ENCODE results near the gene SLC28A1.
A peak's percentile ranks its signal among the peaks of the same experiment; 100 is the strongest.

Gene SLC28A1

GRCh38 chr15:84949845-84950569 is 65.5 kb downstream of the SLC28A1 start:
- H3K4me3 ChIP-seq (ENCODE audit: low read depth, low read length): no peak overlapping the region
- no peak for DNase-seq (ENCODE audit: low read depth)
- no peak for TF ChIP-seq CTCF (IDR thresholded peaks at IDR 0.05; ENCODE audit: control insufficient read depth, extremely low read depth, insufficient read depth)

- no peak for DNase-seq (ENCODE audit: low read depth)
- no peak overlapping the region for H3K4me3 ChIP-seq (ENCODE audit: low read depth, low read length)
- TF ChIP-seq CTCF (IDR thresholded peaks at IDR 0.05; ENCODE audit: control insufficient read depth, extremely low read depth, insufficient read depth): no peak
These were observed 66.2 kb downstream of the SLC28A1 start for GRCh38 chr15:84950570-84951111.

GRCh38 chr15:84951736-84952135 is 67.3 kb downstream of the SLC28A1 start:
- no peak for TF ChIP-seq CTCF (IDR thresholded peaks at IDR 0.05; ENCODE audit: control insufficient read depth, extremely low read depth, insufficient read depth)
- H3K4me3 ChIP-seq (ENCODE audit: low read depth, low read length): no peak overlapping the region
- DNase-seq (ENCODE audit: low read depth): no peak

GRCh38 chr15:84953136-84953535 is 68.7 kb downstream of the SLC28A1 start:
- no peak for DNase-seq (ENCODE audit: low read depth)

GRCh38 chr15:84953726-84954125 is 69.3 kb downstream of the SLC28A1 start:
- no peak for TF ChIP-seq CTCF (IDR thresholded peaks at IDR 0.05; ENCODE audit: control insufficient read depth, extremely low read depth, insufficient read depth)
- no peak for DNase-seq (ENCODE audit: low read depth)
- H3K4me3 ChIP-seq (ENCODE audit: low read depth, low read length): no peak overlapping the region

More at GRCh38 chr15:84953136-84953535, 68.7 kb downstream of the SLC28A1 start:
- H3K4me3 ChIP-seq (ENCODE audit: low read depth, low read length): no peak overlapping the region
- no peak for TF ChIP-seq CTCF (IDR thresholded peaks at IDR 0.05; ENCODE audit: control insufficient read depth, extremely low read depth, insufficient read depth)

- peak; percentile 86 for TF ChIP-seq CTCF (IDR thresholded peaks at IDR 0.05; ENCODE audit: control insufficient read depth, extremely low read depth, insufficient read depth)
- DNase-seq (ENCODE audit: low read depth): peak; percentile 32
- peak overlapping the region; percentile 25; the same call in 1 of the 2 replicates for H3K4me3 ChIP-seq (ENCODE audit: low read depth, low read length)
These were observed 70.8 kb downstream of the SLC28A1 start for GRCh38 chr15:84955089-84955848.
